NT2/D1 (cell line): Measurements from ENCODE around the gene FCF1.

Experiments
- SUZ12 ChIP-seq: IDR thresholded peaks from 2 replicates; pipeline ENCODE4 v1.6.1; 2011; ENCODE audit not compliant: insufficient read length, insufficient read depth; ENCODE audit errors: extremely low read depth
- YY1 ChIP-seq: IDR thresholded peaks from 2 replicates; pipeline ENCODE4 v1.6.1; 2011; ENCODE audit not compliant: insufficient read length, insufficient read depth
- ZNF274 ChIP-seq: IDR thresholded peaks from 2 replicates; pipeline ENCODE4 v1.6.1; 2011; ENCODE audit warnings: mild to moderate bottlenecking, low read depth, low read length

GRCh38 chr14:74754899-74755298, 42.0 kb downstream of the FCF1 start:
- no peak for TF ChIP-seq YY1
- no peak for TF ChIP-seq SUZ12
- TF ChIP-seq ZNF274, result no peak
